T-helper 2 cell treated with Interferon-gamma antibody and Interleukin-4, amounts not matched to agents 100 ng/mL and 5 ng/mL, for 36 hours (primary cell): Measurements from ENCODE around the gene MORC3. TPM values are rescaled to one million over a fixed set of nuclear protein-coding genes. Genes with fewer than 3 reads are reported as not detected.
"Not testable (repeated sequence)": the region's sequence is repeated elsewhere in the genome, so short reads cannot be mapped to it uniquely, and the experiment has no call there.

Experiments used
- intact Hi-C: fragments of 100-400 bp; cut with micrococcal nuclease; formaldehyde crosslinking; loops from one replicate; pipeline ENCODE4 v1.15.1; 2023
- total RNA-seq: library from RNA; stranded (reverse); gene quantifications from 2 replicates; pipeline ENCODE4 v1.2.3, GENCODE V29; 2022

Gene MORC3
- total RNA-seq = 35.7 and 36.9 TPM in 2 replicates

- intact Hi-C loops = loop anchor here (1.0 to 2.0 kb wide), 7 partner anchors 22 to 259 kb away; partner anchors contain the start of genes CBR3, CHAF1B, DOP1B and SETD4
Observed at GRCh38 chr21:36319767-36320420, at the start of gene MORC3. Gene MORC3 (plus strand): TSS chr21:36320197. CDS start chr21:36320265, 68 bp downstream.

- intact Hi-C loops = not testable (repeated sequence)
Observed at GRCh38 chr21:36270786-36271695, 49.0 kb upstream of the MORC3 start.

GRCh38 chr21:36274128-36274527 is 45.9 kb upstream of the MORC3 start:
- intact Hi-C loops = no loop called here

- intact Hi-C loops = no loop called here
Observed at GRCh38 chr21:36282568-36283230, 37.3 kb upstream of the MORC3 start.

GRCh38 chr21:36283231-36283622 is 36.8 kb upstream of the MORC3 start:
- intact Hi-C loops = not testable (repeated sequence)

GRCh38 chr21:36288651-36289243 is 31.2 kb upstream of the MORC3 start:
- intact Hi-C loops = loop anchor here (1.0 kb wide), 2 partner anchors 10 to 32 kb away; partner anchors contain the start of gene MORC3

GRCh38 chr21:36291509-36291908 is 28.5 kb upstream of the MORC3 start:
- intact Hi-C loops = no loop called here

GRCh38 chr21:36297406-36297937 is 22.5 kb upstream of the MORC3 start:
- intact Hi-C loops = no loop called here

- intact Hi-C loops = loop anchor here (1.0 kb wide), 2 partner anchors 9 to 22 kb away; partner anchors contain the start of gene MORC3
Observed at GRCh38 chr21:36297938-36298572, 21.9 kb upstream of the MORC3 start.

- intact Hi-C loops = no loop called here
Observed at GRCh38 chr21:36306872-36307534, 13.0 kb upstream of the MORC3 start.

GRCh38 chr21:36310016-36310415 is 10.0 kb upstream of the MORC3 start:
- intact Hi-C loops = no loop called here

GRCh38 chr21:36313446-36313845 is 6.6 kb upstream of the MORC3 start:
- intact Hi-C loops = not testable (repeated sequence)

GRCh38 chr21:36316045-36316444 is 4.0 kb upstream of the MORC3 start:
- intact Hi-C loops = not testable (repeated sequence)

- intact Hi-C loops = no loop called here
Observed at GRCh38 chr21:36316872-36317484, 3.0 kb upstream of the MORC3 start.

GRCh38 chr21:36319406-36319766 is 611 bp upstream of the MORC3 start:
- intact Hi-C loops = not testable (repeated sequence)

GRCh38 chr21:36320421-36321324 is 676 bp downstream of the MORC3 start:
- intact Hi-C loops = loop anchor here (1.0 to 2.0 kb wide), 7 partner anchors 22 to 260 kb away; partner anchors contain the start of genes CBR3, CHAF1B, DOP1B and SETD4

GRCh38 chr21:36321325-36322082 is 1.5 kb downstream of the MORC3 start:
- intact Hi-C loops = loop anchor here (2.0 kb wide), 2 partner anchors 63 to 261 kb away; partner anchors contain the start of genes CHAF1B and SETD4

- intact Hi-C loops = no loop called here
Observed at GRCh38 chr21:36322083-36322424, 2.1 kb downstream of the MORC3 start.
